Urothelium cell line (cell line): ENCODE measurements around the gene PDE6A.

Experiments
- DNase-seq: peaks from one replicate; pipeline ENCODE4 v3.0.0; 2011; ENCODE audit warnings: low spot score, mixed read lengths
- FAIRE-seq: peaks from 2 replicates; lab custom pipeline; 2011; peaks lifted over from hg19 to GRCh38; lab: Jason Lieb, UNC

The PDE6A gene

GRCh38 chr5:149841851-149842793, 102.5 kb downstream of the PDE6A start:
- FAIRE-seq = no peak
- DNase-seq = no peak

- FAIRE-seq (no peak), DNase-seq (no peak)
Observed at GRCh38 chr5:149840226-149840825, 104.3 kb downstream of the PDE6A start.

GRCh38 chr5:149839761-149840160, 104.8 kb downstream of the PDE6A start:
- no peak for DNase-seq
- no peak for FAIRE-seq

- DNase-seq = peak; percentile 57
- FAIRE-seq = no peak
Observed at GRCh38 chr5:149838881-149839739, 105.5 kb downstream of the PDE6A start.

GRCh38 chr5:149837680-149838269, 106.8 kb downstream of the PDE6A start:
- DNase-seq = peak; percentile 89
- peak; percentile 17 for FAIRE-seq

- DNase-seq = no peak
- FAIRE-seq = no peak
Observed at GRCh38 chr5:149836451-149837139, 108.0 kb downstream of the PDE6A start.

GRCh38 chr5:149834246-149834855, 110.2 kb downstream of the PDE6A start:
- peak; percentile 77 for DNase-seq
- FAIRE-seq = no peak

GRCh38 chr5:149833116-149833827, 111.3 kb downstream of the PDE6A start:
- no peak for DNase-seq
- FAIRE-seq = no peak

- DNase-seq = no peak
- no peak for FAIRE-seq
Observed at GRCh38 chr5:149832636-149833035, 112.0 kb downstream of the PDE6A start.

- DNase-seq (no peak), FAIRE-seq (no peak)
Observed at GRCh38 chr5:149831492-149831891, 113.1 kb downstream of the PDE6A start.

GRCh38 chr5:149830579-149830978, 114.0 kb downstream of the PDE6A start:
- FAIRE-seq (no peak), DNase-seq (no peak)

GRCh38 chr5:149829954-149830353, 114.6 kb downstream of the PDE6A start:
- FAIRE-seq (no peak), DNase-seq (peak; percentile 25)

GRCh38 chr5:149828161-149829011, 116.2 kb downstream of the PDE6A start:
- DNase-seq (peak; percentile 83), FAIRE-seq (peak; percentile 94)

- DNase-seq = no peak
- no peak for FAIRE-seq
Observed at GRCh38 chr5:149827546-149827945, 117.0 kb downstream of the PDE6A start.

- no peak for FAIRE-seq
Observed at GRCh38 chr5:149827086-149827485, 117.5 kb downstream of the PDE6A start.

GRCh38 chr5:149826574-149826973, 118.0 kb downstream of the PDE6A start:
- FAIRE-seq = no peak
- DNase-seq = no peak

More at GRCh38 chr5:149827086-149827485, 117.5 kb downstream of the PDE6A start:
- DNase-seq = no peak

- DNase-seq (no peak), FAIRE-seq (no peak)
Observed at GRCh38 chr5:149824846-149825245, 119.7 kb downstream of the PDE6A start.

GRCh38 chr5:149824120-149824519, 120.5 kb downstream of the PDE6A start:
- no peak for FAIRE-seq
- DNase-seq = no peak
